ENCODE measurements around the gene DNAJC5G. TPM values are rescaled to one million over a fixed set of nuclear protein-coding genes. Genes with fewer than 3 reads are reported as not detected.

The DNAJC5G gene
- total RNA-seq, 5 donors from 2014 or later (not counting 1 experiment from before 2014, with no cell fraction given): not detected

GRCh38 chr2:27256855-27257454 is 18.3 kb upstream of the DNAJC5G start:
- Mint-ChIP-seq H3K9me3 (no peaks in the 10 kb centered on the region), H3K36me3 (no peaks in the 10 kb centered on the region), H3K4me3 (no peak overlapping the region), H3K27ac (no peak overlapping the region), H3K4me1 (peaks cover 7 to 13% (median 13%) of the 10 kb centered on the region in 3 donors), H3K27me3 (peaks cover 63 to 74% of the 10 kb centered on the region in 2 donors)
- DNase-seq (no peak), ATAC-seq (replicated peaks in 1 of 4) (no peak)
- CTCF ChIA-PET: interaction anchor here in 1 of 2 donors (1.7 kb wide), 1 partner anchor 23 kb away, joined by 5 read pairs; no protein-coding TSS in a partner anchor
- H3K4me3 ChIP-seq (ENCODE audit: control insufficient read depth in 1 of 2, extremely low read depth in 1 of 2, low read length in 1 of 2): no peak overlapping the region
- peaks cover 0 to 7% of the 10 kb centered on the region in 2 experiments for H3K4me1 ChIP-seq (ENCODE audit: control insufficient read depth in 1 of 2, extremely low read depth in 1 of 2, insufficient read depth in 2 of 2, low read length in 2 of 2)
- POLR2A ChIA-PET: no interaction called here
- no peaks in the 10 kb centered on the region for H3K9me3 ChIP-seq
- no peaks in the 10 kb centered on the region for H3K36me3 ChIP-seq (ENCODE audit: control insufficient read depth in 2 of 2, extremely low read depth in 1 of 2, insufficient read depth in 1 of 2, low read length in 1 of 2)
- H3K27ac ChIP-seq (ENCODE audit: low read length): no peak overlapping the region
- 82% methylated on average over 6 of the region's 7 CpGs for WGBS (ENCODE audit: insufficient coverage)
- H3K27me3 ChIP-seq (replicated peaks in 1 of 2; ENCODE audit: control insufficient read depth in 2 of 2, extremely low read depth in 1 of 2, insufficient read depth in 2 of 2, low read length in 1 of 2): peaks cover 15 to 78% of the 10 kb centered on the region in 2 experiments

GRCh38 chr2:27258051-27258450 is 17.2 kb upstream of the DNAJC5G start:
- peaks cover 15 to 83% of the 10 kb centered on the region in 2 experiments for H3K27me3 ChIP-seq (replicated peaks in 1 of 2; ENCODE audit: control insufficient read depth in 2 of 2, extremely low read depth in 1 of 2, insufficient read depth in 2 of 2, low read length in 1 of 2)
- no peaks in the 10 kb centered on the region for H3K9me3 Mint-ChIP-seq
- no peak overlapping the region for H3K4me3 Mint-ChIP-seq
- H3K27me3 Mint-ChIP-seq: peaks cover 63 to 74% of the 10 kb centered on the region in 2 donors
- peaks cover 0 to 16% of the 10 kb centered on the region in 2 experiments for H3K4me1 ChIP-seq (ENCODE audit: control insufficient read depth in 1 of 2, extremely low read depth in 1 of 2, insufficient read depth in 2 of 2, low read length in 2 of 2)
- H3K27ac Mint-ChIP-seq: no peak overlapping the region
- H3K27ac ChIP-seq (ENCODE audit: low read length): no peak overlapping the region
- 86% methylated on average over 8 of the region's 8 CpGs for WGBS (ENCODE audit: insufficient coverage)
- H3K4me3 ChIP-seq (ENCODE audit: control insufficient read depth in 1 of 2, extremely low read depth in 1 of 2, low read length in 1 of 2): no peak overlapping the region
- no peaks in the 10 kb centered on the region for H3K36me3 Mint-ChIP-seq
- ChIA-PET CTCF (interaction anchor here in 1 of 2 donors (0.6 kb wide), 1 partner anchor 342 kb away, joined by 3 read pairs; no protein-coding TSS in a partner anchor), POLR2A (no interaction called here)
- peaks cover 8 to 16% (median 14%) of the 10 kb centered on the region in 3 donors for H3K4me1 Mint-ChIP-seq
- H3K9me3 ChIP-seq: no peaks in the 10 kb centered on the region
- DNase-seq (no peak), ATAC-seq (replicated peaks in 1 of 4) (no peak)
- H3K36me3 ChIP-seq (ENCODE audit: control insufficient read depth in 2 of 2, extremely low read depth in 1 of 2, insufficient read depth in 1 of 2, low read length in 1 of 2): no peaks in the 10 kb centered on the region

GRCh38 chr2:27261241-27261925 is 13.8 kb upstream of the DNAJC5G start:
- no peak overlapping the region for H3K27ac Mint-ChIP-seq
- ChIA-PET CTCF (no interaction called here), POLR2A (no interaction called here)
- Histone ChIP-seq H3K36me3 (ENCODE audit: control insufficient read depth in 2 of 2, extremely low read depth in 1 of 2, insufficient read depth in 1 of 2, low read length in 1 of 2) (no peaks in the 10 kb centered on the region), H3K27ac (ENCODE audit: low read length) (no peak overlapping the region), H3K27me3 (replicated peaks in 1 of 2; ENCODE audit: control insufficient read depth in 2 of 2, extremely low read depth in 1 of 2, insufficient read depth in 2 of 2, low read length in 1 of 2) (peaks cover 21 to 93% of the 10 kb centered on the region in 2 experiments), H3K4me3 (ENCODE audit: control insufficient read depth in 1 of 2, extremely low read depth in 1 of 2, low read length in 1 of 2) (peak overlapping the region in 1 of 2 donors; percentile 66), H3K4me1 (ENCODE audit: control insufficient read depth in 1 of 2, extremely low read depth in 1 of 2, insufficient read depth in 2 of 2, low read length in 2 of 2) (peaks cover 5 to 42% of the 10 kb centered on the region in 2 experiments), H3K9me3 (no peaks in the 10 kb centered on the region)
- H3K9me3 Mint-ChIP-seq: no peaks in the 10 kb centered on the region
- WGBS (ENCODE audit: insufficient coverage): 84% methylated on average over 6 of the region's 11 CpGs
- H3K4me3 Mint-ChIP-seq: peak overlapping the region; percentile 37 to 87 (median 64)
- H3K4me1 Mint-ChIP-seq: peaks cover 28 to 35% (median 30%) of the 10 kb centered on the region in 3 donors
- peaks cover 54 to 69% of the 10 kb centered on the region in 2 donors for H3K27me3 Mint-ChIP-seq
- ATAC-seq (replicated peaks in 1 of 4) (no peak), DNase-seq (no peak)
- no peaks in the 10 kb centered on the region for H3K36me3 Mint-ChIP-seq

GRCh38 chr2:27261926-27262298 is 13.3 kb upstream of the DNAJC5G start:
- POLR2A ChIA-PET: no interaction called here
- peak overlapping the region in 1 of 2 donors; percentile 66 for H3K4me3 ChIP-seq (ENCODE audit: control insufficient read depth in 1 of 2, extremely low read depth in 1 of 2, low read length in 1 of 2)
- Mint-ChIP-seq H3K9me3 (no peaks in the 10 kb centered on the region), H3K4me1 (peaks cover 28 to 35% (median 30%) of the 10 kb centered on the region in 3 donors), H3K27me3 (peaks cover 49 to 64% of the 10 kb centered on the region in 2 donors), H3K27ac (no peak overlapping the region), H3K4me3 (peak overlapping the region; percentile 37 to 87 (median 64)), H3K36me3 (no peaks in the 10 kb centered on the region)
- no peak overlapping the region for H3K27ac ChIP-seq (ENCODE audit: low read length)
- H3K9me3 ChIP-seq: no peaks in the 10 kb centered on the region
- H3K4me1 ChIP-seq (ENCODE audit: control insufficient read depth in 1 of 2, extremely low read depth in 1 of 2, insufficient read depth in 2 of 2, low read length in 2 of 2): peaks cover 5 to 42% of the 10 kb centered on the region in 2 experiments
- peaks cover 21 to 87% of the 10 kb centered on the region in 2 experiments for H3K27me3 ChIP-seq (replicated peaks in 1 of 2; ENCODE audit: control insufficient read depth in 2 of 2, extremely low read depth in 1 of 2, insufficient read depth in 2 of 2, low read length in 1 of 2)
- ATAC-seq (replicated peaks in 1 of 4): no peak
- DNase-seq: peak in 1 of 35 experiments; percentile 9
- H3K36me3 ChIP-seq (ENCODE audit: control insufficient read depth in 2 of 2, extremely low read depth in 1 of 2, insufficient read depth in 1 of 2, low read length in 1 of 2): no peaks in the 10 kb centered on the region
- 3% methylated on average over 40 of the region's 40 CpGs for WGBS (ENCODE audit: insufficient coverage)
- CTCF ChIA-PET: interaction anchor here in 1 of 2 donors (0.6 kb wide), 1 partner anchor 19 kb away, joined by 6 read pairs; no protein-coding TSS in a partner anchor

- peaks cover 28 to 35% (median 30%) of the 10 kb centered on the region in 3 donors for H3K4me1 Mint-ChIP-seq
- peaks cover 42 to 57% of the 10 kb centered on the region in 2 donors for H3K27me3 Mint-ChIP-seq
- H3K9me3 Mint-ChIP-seq: no peaks in the 10 kb centered on the region
- ChIA-PET POLR2A (interaction anchor here in 1 of 2 donors (0.9 kb wide), 1 partner anchor 11 kb away, joined by 4 read pairs; no protein-coding TSS in a partner anchor), CTCF (interaction anchor here (0.6 to 4.0 kb wide), 4 partner anchors 17 to 998 kb away, joined by 3 to 18 read pairs (median 4); no protein-coding TSS in a partner anchor)
- Histone ChIP-seq H3K27me3 (replicated peaks in 1 of 2; ENCODE audit: control insufficient read depth in 2 of 2, extremely low read depth in 1 of 2, insufficient read depth in 2 of 2, low read length in 1 of 2) (peaks cover 21 to 85% of the 10 kb centered on the region in 2 experiments), H3K27ac (ENCODE audit: low read length) (no peak within 1 kb of the TSS), H3K4me1 (ENCODE audit: control insufficient read depth in 1 of 2, extremely low read depth in 1 of 2, insufficient read depth in 2 of 2, low read length in 2 of 2) (peaks cover 5 to 42% of the 10 kb centered on the region in 2 experiments), H3K36me3 (ENCODE audit: control insufficient read depth in 2 of 2, extremely low read depth in 1 of 2, insufficient read depth in 1 of 2, low read length in 1 of 2) (no peaks in the 10 kb centered on the region), H3K9me3 (no peaks in the 10 kb centered on the region), H3K4me3 (ENCODE audit: control insufficient read depth in 1 of 2, extremely low read depth in 1 of 2, low read length in 1 of 2) (peak within 1 kb of the TSS; percentile 41 to 86)
- DNase-seq: peak in 33 of 35 experiments; percentile 16 to 73 (median 45)
- H3K36me3 Mint-ChIP-seq: no peaks in the 10 kb centered on the region
- WGBS (ENCODE audit: insufficient coverage): 2% methylated on average over 93 of the region's 96 CpGs
- peak within 1 kb of the TSS in 1 of 2 donors; percentile 2 for H3K27ac Mint-ChIP-seq
- ATAC-seq (replicated peaks in 1 of 4): peak; percentile 60 to 76 (median 72)
- peak within 1 kb of the TSS; percentile 84 to 87 (median 85) for H3K4me3 Mint-ChIP-seq
Measured at GRCh38 chr2:27262379-27263286, 12.6 kb upstream of the DNAJC5G start, which contains the start of gene SLC30A3. Gene SLC30A3, minus strand, starts transcription at chr2:27263047. Its CDS starts 141 bp downstream, at chr2:27262906.

Measured in T-cell (primary cell).